HEK293T (cell line): ENCODE data around the gene NFAT5.

ENCODE experiments used
- BHLHE40 ChIP-seq: fragments of 450-650 bp; IDR thresholded peaks from 2 replicates; pipeline ENCODE4 v1.6.1; 2016; ENCODE audit warnings: mild to moderate bottlenecking, moderate library complexity, borderline replicate concordance
- CTBP1 ChIP-seq: fragments of 450-650 bp; IDR thresholded peaks from 2 replicates; pipeline ENCODE4 v1.6.1; 2016; ENCODE audit warnings: borderline replicate concordance
- ELF4 ChIP-seq: fragments of 450-650 bp; IDR thresholded peaks from 2 replicates; pipeline ENCODE4 v1.6.1; 2017; ENCODE audit warnings: antibody characterized with exemption
- FOXA1 ChIP-seq: fragments of 450-650 bp; IDR thresholded peaks from 2 replicates; pipeline ENCODE4 v1.6.1; 2016; ENCODE audit warnings: mild to moderate bottlenecking
- FOXM1 ChIP-seq: fragments of 450-650 bp; IDR thresholded peaks from 2 replicates; pipeline ENCODE4 v1.6.1; 2017; ENCODE audit warnings: mild to moderate bottlenecking, borderline replicate concordance
- HDGF ChIP-seq: fragments of 450-650 bp; IDR thresholded peaks from 2 replicates; pipeline ENCODE4 v1.6.1; 2017; ENCODE audit warnings: antibody characterized with exemption, borderline replicate concordance
- SP1 ChIP-seq: fragments of 450-650 bp; IDR thresholded peaks from 2 replicates; pipeline ENCODE4 v1.6.1; 2017
- SUZ12 ChIP-seq: fragments of 450-650 bp; IDR thresholded peaks from 2 replicates; pipeline ENCODE4 v1.6.1; 2016; ENCODE audit warnings: mild to moderate bottlenecking
- ZNF384 ChIP-seq: fragments of 450-650 bp; IDR thresholded peaks from 2 replicates; pipeline ENCODE4 v1.6.1; 2016

- TF ChIP-seq BHLHE40 (no peak), ELF4 (no peak), FOXM1 (no peak), SUZ12 (no peak), SP1 (no peak), HDGF (no peak), CTBP1 (no peak), ZNF384 (no peak), FOXA1 (no peak)
Observed at GRCh38 chr16:69598045-69598444, 32.3 kb downstream of the NFAT5 start.
